ENCODE measurements around the gene SNRPF.

Gene SNRPF

GRCh38 chr12:95859947-95860850, 1.4 kb downstream of the SNRPF start:
- no peak for DNase-seq

DNA sequence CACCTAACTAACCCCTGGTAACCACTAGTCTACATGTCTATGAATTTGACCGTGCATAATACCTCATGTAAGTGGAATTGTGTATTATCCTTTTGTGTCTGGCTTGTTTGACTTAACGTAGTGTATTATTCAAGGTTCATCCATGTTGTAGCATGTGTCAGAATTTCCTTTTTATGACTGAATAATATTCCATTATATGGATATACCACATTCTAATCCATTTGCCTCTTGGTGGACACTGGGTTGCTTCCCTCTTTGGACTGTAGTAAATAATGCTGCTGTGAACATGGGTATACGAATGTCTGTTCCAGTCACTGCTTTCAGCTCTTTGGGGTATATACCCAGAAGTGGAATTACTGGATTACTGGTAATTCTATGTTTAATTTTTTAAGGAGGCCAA, 3.3 kb downstream of the SNRPF start:
- DNase-seq = no peak

GRCh38 chr12:95863337-95863736, 4.6 kb downstream of the SNRPF start:
- DNase-seq = no peak

- DNase-seq = no peak
Measured at GRCh38 chr12:95870897-95871296, 12.1 kb downstream of the SNRPF start.

- no peak for DNase-seq
Measured at GRCh38 chr12:95874452-95874851, 15.7 kb downstream of the SNRPF start.

DNA sequence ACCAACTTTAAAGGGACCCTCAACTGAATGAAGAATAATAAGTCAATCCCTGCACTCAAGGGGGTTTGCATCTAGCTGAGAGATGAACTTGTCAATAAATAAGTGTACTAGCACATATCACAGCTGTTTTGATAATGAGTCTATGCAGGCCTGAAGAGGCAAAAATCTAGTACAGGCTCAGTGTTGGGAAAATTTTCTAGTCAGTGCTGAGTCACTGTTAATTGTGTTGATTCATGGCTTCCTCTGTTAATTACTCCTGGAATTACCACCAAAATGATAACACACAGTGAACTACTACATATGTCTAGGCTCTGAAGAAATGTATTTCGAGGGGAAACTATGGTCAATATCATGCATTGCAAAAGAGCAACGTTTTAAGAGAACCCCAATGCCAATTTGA, 18.9 kb downstream of the SNRPF start:
- DNase-seq = no peak

GRCh38 chr12:95880895-95881294, 22.1 kb downstream of the SNRPF start:
- no peak for DNase-seq

GRCh38 chr12:95881331-95881955, 22.7 kb downstream of the SNRPF start:
- DNase-seq = no peak

GRCh38 chr12:95882080-95882479, 23.3 kb downstream of the SNRPF start:
- no peak for DNase-seq

GRCh38 chr12:95882873-95883272, 24.1 kb downstream of the SNRPF start:
- DNase-seq = no peak

GRCh38 chr12:95884998-95885397, 26.2 kb downstream of the SNRPF start:
- no peak for DNase-seq

DNA sequence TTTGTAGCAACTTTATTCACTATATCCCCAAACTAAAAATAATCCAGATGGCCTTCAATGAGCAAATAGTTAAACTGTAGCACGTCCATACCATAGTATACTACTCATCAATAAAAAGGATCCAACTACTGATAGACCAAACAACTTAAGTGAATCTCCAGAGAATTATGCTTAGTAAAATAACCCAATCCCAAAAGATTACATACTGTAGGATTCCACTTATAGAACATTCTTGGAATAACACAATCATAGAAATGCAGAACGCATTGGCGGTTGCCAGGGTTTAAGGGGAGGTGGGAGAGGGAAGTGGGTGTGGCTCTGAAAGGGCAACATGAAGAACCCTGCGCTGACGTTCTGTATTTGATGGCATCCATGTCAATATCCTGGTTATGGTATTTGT, 28.6 kb downstream of the SNRPF start:
- DNase-seq = no peak

- DNase-seq = no peak
Measured at GRCh38 chr12:95890958-95891357, 32.2 kb downstream of the SNRPF start.

DNA sequence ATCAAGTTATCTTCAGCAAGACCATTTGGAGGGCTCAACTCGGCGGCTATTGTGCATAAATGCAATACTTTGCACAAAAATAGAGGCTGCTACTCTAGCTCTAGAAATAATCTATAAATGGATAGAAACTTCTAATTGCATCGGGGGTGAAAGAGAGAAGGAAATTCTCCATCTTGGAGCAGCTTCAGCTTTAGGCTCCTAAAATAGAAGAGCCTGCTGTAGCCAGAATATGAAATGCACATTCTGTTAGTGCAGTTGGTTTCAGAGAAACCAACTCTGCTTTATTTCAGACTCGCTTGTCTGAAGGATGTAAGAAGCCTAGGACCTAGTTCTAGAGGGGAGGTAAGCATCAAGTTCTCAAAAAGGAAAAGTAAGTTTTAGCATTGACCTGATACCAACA, 38.1 kb downstream of the SNRPF start:
- DNase-seq = no peak

- no peak for DNase-seq
Measured at GRCh38 chr12:95898081-95898480, 39.3 kb downstream of the SNRPF start.

DNA sequence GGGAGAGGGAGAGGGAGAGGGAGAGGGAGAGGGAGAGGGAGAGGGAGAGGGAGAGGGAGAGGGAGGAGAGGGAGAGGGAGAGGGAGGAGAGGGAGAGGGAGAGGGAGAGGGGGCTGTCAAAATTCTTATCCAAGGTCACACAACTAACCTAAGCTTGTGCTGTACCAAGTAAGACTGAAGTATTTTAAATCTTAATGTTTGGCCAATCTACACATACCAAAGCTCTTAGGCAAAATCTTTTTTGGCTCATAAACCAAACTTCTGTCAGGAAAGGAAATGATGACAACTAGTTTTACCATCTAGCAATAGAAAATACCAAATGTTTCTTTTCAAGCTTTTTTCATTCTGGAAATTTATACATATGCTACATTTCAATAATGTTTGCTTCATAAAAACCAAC, 49.8 kb downstream of the SNRPF start:
- DNase-seq = no peak

DNA sequence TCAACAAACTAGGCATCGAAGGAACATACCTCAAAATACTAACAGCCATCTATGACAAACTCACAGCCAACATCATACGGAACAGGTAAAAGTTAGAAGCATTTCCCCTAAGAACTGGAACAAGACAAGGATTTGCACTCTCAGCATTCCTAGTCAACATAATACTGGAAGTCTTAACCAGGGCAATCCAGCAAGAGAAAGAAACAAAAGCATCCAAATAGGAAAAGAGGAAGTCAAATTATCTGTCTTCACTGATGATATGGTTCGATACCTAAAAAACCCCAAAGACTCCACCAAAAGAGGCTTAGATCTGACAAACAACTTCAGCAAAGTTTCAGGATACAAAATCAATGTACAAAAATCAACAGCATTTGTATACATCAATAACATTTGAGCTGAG, 51.1 kb downstream of the SNRPF start:
- no peak for DNase-seq
